T1000 (cell line): ENCODE results near the gene ATCAY.
"Not testable (repeated sequence)": the region's sequence is repeated elsewhere in the genome, so short reads cannot be mapped to it uniquely, and the experiment has no call there.

Experiments used
- DNase-seq: peaks from one replicate; lab custom pipeline; 2025; ENCODE audit warnings: mixed read lengths; lab: John Stamatoyannopoulos, UW

Gene ATCAY

GRCh38 chr19:3949294-3949693 lies 68.8 kb downstream of the ATCAY start:
- DNase-seq: no peak

GRCh38 chr19:3949997-3950859 lies 69.7 kb downstream of the ATCAY start:
- no peak for DNase-seq

GRCh38 chr19:3950871-3951861 lies 70.7 kb downstream of the ATCAY start:
- no peak for DNase-seq

GRCh38 chr19:3952755-3953276 lies 72.3 kb downstream of the ATCAY start:
- DNase-seq: not testable (repeated sequence)

GRCh38 chr19:3954107-3954506 lies 73.6 kb downstream of the ATCAY start:
- no peak for DNase-seq

- not testable (repeated sequence) for DNase-seq
Observed at GRCh38 chr19:3955276-3955675, 74.8 kb downstream of the ATCAY start.

GRCh38 chr19:3955688-3956087 lies 75.2 kb downstream of the ATCAY start:
- no peak for DNase-seq

GRCh38 chr19:3958836-3959765 lies 78.6 kb downstream of the ATCAY start:
- DNase-seq: no peak

GRCh38 chr19:3959766-3960131 lies 79.3 kb downstream of the ATCAY start:
- no peak for DNase-seq

- DNase-seq: no peak
Observed at GRCh38 chr19:3961007-3961406, 80.5 kb downstream of the ATCAY start.

GRCh38 chr19:3963458-3964255 lies 83.2 kb downstream of the ATCAY start:
- DNase-seq: no peak

GRCh38 chr19:3964256-3965194 lies 84.0 kb downstream of the ATCAY start:
- no peak for DNase-seq

- no peak for DNase-seq
Observed at GRCh38 chr19:3966051-3967017, 85.8 kb downstream of the ATCAY start.

- DNase-seq: not testable (repeated sequence)
Observed at GRCh38 chr19:3967983-3968382, 87.5 kb downstream of the ATCAY start.

- DNase-seq: peak; percentile 92
Observed at GRCh38 chr19:3968556-3969434, 88.3 kb downstream of the ATCAY start.

GRCh38 chr19:3969435-3970312 lies 89.2 kb downstream of the ATCAY start:
- DNase-seq: peak; percentile 69
